MCF 10A (cell line): ENCODE measurements around the gene DHX35. TPM values are rescaled to one million over a fixed set of nuclear protein-coding genes. Genes with fewer than 3 reads are reported as not detected.
A peak's percentile ranks its signal among the peaks of the same experiment; 100 is the strongest.

Experiments
- BruUV-seq: library from RNA; stranded (reverse); fragments of 400-500 nt; replicated peaks from 2 replicates; lab custom pipeline; 2021; lab: Mats Ljungman, UMichigan
- CTCF ChIA-PET: fragments of 300-600 bp; sonication (Branson Sonifier 250); formaldehyde crosslinking; extraction: SDS; loops from one replicate; lab custom pipeline; 2021; ENCODE audit warnings: antibody characterized with exemption, inconsistent platforms; lab: Yijun Ruan, JAX
- POLR2A ChIA-PET: fragments of 300-600, 350-650 bp; sonication (Branson Sonifier 250); formaldehyde crosslinking; extraction: SDS; loops from one replicate; lab custom pipeline; 2020; ENCODE audit warnings: antibody characterized with exemption, inconsistent platforms; lab: Yijun Ruan, JAX
- DNase-seq: peaks from one replicate; pipeline ENCODE4 v3.0.0-alpha.2; 2018; ENCODE audit not compliant: unreplicated experiment
- H3K27ac Mint-ChIP-seq: one replicate; pipeline ENCODE4 v1.8.0; 2022; ENCODE audit warnings: mild to moderate bottlenecking, low read depth, mixed read lengths; ENCODE audit not compliant: unreplicated experiment
- H3K27me3 Mint-ChIP-seq: one replicate; pipeline ENCODE4 v1.8.0; 2022; ENCODE audit warnings: mixed read lengths; ENCODE audit not compliant: insufficient read depth, unreplicated experiment
- H3K36me3 Mint-ChIP-seq: one replicate; pipeline ENCODE4 v1.8.0; 2022; ENCODE audit warnings: mild to moderate bottlenecking, moderate library complexity, mixed read lengths; ENCODE audit not compliant: insufficient read depth, unreplicated experiment
- H3K4me1 Mint-ChIP-seq: one replicate; pipeline ENCODE4 v1.8.0; 2022; ENCODE audit warnings: mixed read lengths; ENCODE audit not compliant: insufficient read depth, unreplicated experiment
- H3K4me3 Mint-ChIP-seq: one replicate; pipeline ENCODE4 v1.8.0; 2022; ENCODE audit warnings: mild to moderate bottlenecking, moderate library complexity, mixed read lengths; ENCODE audit not compliant: unreplicated experiment
- H3K9me3 Mint-ChIP-seq: one replicate; pipeline ENCODE4 v1.8.0; 2022; ENCODE audit warnings: mixed read lengths; ENCODE audit not compliant: unreplicated experiment
- intact Hi-C: fragments of 100-400 bp; cut with micrococcal nuclease; formaldehyde crosslinking; loops from 2 replicates; pipeline ENCODE4 v1.14.1; 2022
- total RNA-seq: library from RNA; stranded (reverse); gene quantifications from 2 replicates; pipeline ENCODE4 v1.2.3, GENCODE V29; 2022
- TF ChIP-seq, protein P1 (sequence below): fragments of 200-600 bp; IDR thresholded peaks from one replicate; pipeline ENCODE4 v1.8.0; 2022; ENCODE audit warnings: antibody characterized with exemption, mild to moderate bottlenecking; ENCODE audit not compliant: unreplicated experiment

Gene DHX35
- total RNA-seq, 1 experiment from 2014 or later: 7.8 TPM

DNA sequence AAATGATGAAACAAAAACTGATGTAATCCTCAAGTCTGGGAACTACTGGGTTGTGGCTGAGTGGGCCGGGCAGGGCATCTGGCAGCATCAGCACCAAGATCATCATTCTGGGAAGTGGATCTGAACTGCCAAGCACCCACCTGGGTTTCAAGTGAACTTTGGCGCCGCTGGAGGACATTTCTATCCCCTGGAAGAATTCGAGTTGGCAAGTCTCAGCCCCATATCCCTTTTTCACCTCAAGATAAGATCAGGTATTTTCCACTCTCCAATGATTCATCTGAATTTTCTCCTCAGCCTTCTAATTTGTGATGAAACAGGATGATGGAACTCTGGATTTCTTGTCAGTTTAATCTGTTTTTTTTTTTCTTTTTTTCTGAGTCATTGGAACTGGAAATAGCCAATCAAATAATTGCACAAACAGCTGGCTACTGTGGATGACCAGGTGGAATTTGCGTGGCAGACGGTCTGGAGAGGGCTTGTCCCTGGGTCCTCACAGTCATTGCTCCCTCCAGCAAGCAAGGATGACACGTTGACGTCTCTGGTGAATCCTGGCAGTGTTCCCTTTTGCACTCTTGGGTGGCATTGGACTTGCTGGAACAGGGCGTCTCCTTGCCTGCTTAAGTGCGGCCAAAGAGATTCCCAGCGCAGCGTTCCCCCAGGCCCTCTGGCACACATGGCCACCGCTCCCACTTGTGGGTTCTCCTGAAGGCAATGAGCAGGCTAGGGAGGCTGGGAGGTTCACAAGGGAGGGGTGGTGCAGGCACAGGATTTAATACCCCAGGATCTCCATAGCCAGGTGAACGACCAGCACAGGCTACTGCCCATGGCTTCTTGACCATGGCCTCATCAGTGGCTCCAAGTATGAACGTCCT lies 80.4 kb downstream of the DHX35 start:
- TF ChIP-seq, protein P1, sequence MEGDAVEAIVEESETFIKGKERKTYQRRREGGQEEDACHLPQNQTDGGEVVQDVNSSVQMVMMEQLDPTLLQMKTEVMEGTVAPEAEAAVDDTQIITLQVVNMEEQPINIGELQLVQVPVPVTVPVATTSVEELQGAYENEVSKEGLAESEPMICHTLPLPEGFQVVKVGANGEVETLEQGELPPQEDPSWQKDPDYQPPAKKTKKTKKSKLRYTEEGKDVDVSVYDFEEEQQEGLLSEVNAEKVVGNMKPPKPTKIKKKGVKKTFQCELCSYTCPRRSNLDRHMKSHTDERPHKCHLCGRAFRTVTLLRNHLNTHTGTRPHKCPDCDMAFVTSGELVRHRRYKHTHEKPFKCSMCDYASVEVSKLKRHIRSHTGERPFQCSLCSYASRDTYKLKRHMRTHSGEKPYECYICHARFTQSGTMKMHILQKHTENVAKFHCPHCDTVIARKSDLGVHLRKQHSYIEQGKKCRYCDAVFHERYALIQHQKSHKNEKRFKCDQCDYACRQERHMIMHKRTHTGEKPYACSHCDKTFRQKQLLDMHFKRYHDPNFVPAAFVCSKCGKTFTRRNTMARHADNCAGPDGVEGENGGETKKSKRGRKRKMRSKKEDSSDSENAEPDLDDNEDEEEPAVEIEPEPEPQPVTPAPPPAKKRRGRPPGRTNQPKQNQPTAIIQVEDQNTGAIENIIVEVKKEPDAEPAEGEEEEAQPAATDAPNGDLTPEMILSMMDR: no peak
- intact Hi-C loops: loop anchor here (10.0 kb wide), 1 partner anchor 288 kb away; no protein-coding TSS in a partner anchor
- ChIA-PET CTCF (interaction anchor here (0.7 to 18.6 kb wide), 6 partner anchors 7 to 219 kb away, joined by 3 to 622 read pairs (median 6); no protein-coding TSS in a partner anchor), POLR2A (interaction anchor here (0.8 to 1.2 kb wide), 4 partner anchors 38 to 116 kb away, joined by 3 to 8 read pairs (median 4); partner anchors contain the start of gene FAM83D)
- Mint-ChIP-seq H3K27me3 (no peaks in the 10 kb centered on the region), H3K36me3 (peaks cover 37% of the 10 kb centered on the region), H3K4me3 (peak overlapping the region; percentile 17), H3K27ac (peak overlapping the region; percentile 87), H3K9me3 (no peaks in the 10 kb centered on the region), H3K4me1 (peaks cover 16% of the 10 kb centered on the region)
- no TSS peak for BruUV-seq
- DNase-seq: peak; percentile 81

DNA sequence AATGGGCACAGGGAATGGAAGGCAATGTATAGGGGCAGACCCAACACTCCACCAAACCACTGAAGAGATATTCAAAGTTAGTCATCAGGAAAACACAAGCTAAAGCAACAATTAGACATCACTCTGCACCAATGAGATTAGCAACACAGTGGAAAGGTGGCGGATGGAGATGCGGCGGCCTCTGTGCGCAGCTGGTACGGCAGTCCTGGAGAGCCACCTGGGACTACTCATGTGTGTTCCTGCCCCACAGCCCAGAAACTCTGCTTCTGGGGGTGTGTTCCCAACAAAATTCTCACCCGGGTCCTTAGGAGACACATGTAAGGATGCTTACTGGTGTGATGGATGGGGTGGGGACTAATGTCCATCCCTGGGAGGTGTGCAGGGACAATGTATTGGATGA lies 82.4 kb downstream of the DHX35 start:
- intact Hi-C loops: loop anchor here (10.0 kb wide), 1 partner anchor 290 kb away; no protein-coding TSS in a partner anchor
- TF ChIP-seq, protein P1: no peak
- peaks cover 17% of the 10 kb centered on the region for H3K4me1 Mint-ChIP-seq
- H3K9me3 Mint-ChIP-seq: no peaks in the 10 kb centered on the region
- no peaks in the 10 kb centered on the region for H3K27me3 Mint-ChIP-seq
- POLR2A ChIA-PET: no interaction called here
- no TSS peak for BruUV-seq
- no peak overlapping the region for H3K27ac Mint-ChIP-seq
- no peak overlapping the region for H3K4me3 Mint-ChIP-seq
- CTCF ChIA-PET: interaction anchor here (0.5 to 18.6 kb wide), 11 partner anchors 15 to 399 kb away, joined by 3 to 622 read pairs (median 3); partner anchors contain the start of gene DHX35
- DNase-seq: no peak
- peaks cover 20% of the 10 kb centered on the region for H3K36me3 Mint-ChIP-seq

DNA sequence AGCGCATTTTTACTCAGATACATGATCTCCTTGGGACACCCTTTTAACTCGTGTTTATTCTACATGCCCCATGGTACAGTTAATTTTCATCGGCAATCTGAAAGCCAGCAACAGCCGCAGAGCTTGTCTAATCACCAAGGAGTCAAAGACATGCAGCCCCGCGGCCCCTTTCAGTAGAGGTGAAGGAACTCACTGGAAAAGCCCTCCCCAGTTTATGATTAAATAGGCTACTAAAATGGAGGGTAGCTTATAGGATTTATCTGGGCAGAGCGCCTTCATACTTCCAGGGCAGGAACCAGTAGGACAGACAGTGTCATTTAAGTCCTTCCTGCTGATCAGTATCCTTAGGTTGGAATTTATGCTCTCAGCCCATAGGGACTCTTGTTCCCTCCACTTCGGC lies 83.5 kb downstream of the DHX35 start:
- TF ChIP-seq, protein P1: no peak
- H3K36me3 Mint-ChIP-seq: peaks cover 13% of the 10 kb centered on the region
- no peaks in the 10 kb centered on the region for H3K9me3 Mint-ChIP-seq
- H3K27ac Mint-ChIP-seq: no peak overlapping the region
- no peak for DNase-seq
- POLR2A ChIA-PET: interaction anchor here (1.2 kb wide), 1 partner anchor 297 kb away, joined by 3 read pairs; the partner anchor contains the start of gene ACTR5
- peaks cover 20% of the 10 kb centered on the region for H3K4me1 Mint-ChIP-seq
- H3K27me3 Mint-ChIP-seq: no peaks in the 10 kb centered on the region
- BruUV-seq: no TSS peak
- H3K4me3 Mint-ChIP-seq: no peak overlapping the region
- intact Hi-C loops: loop anchor here (10.0 kb wide), 1 partner anchor 291 kb away; no protein-coding TSS in a partner anchor
- CTCF ChIA-PET: interaction anchor here (0.6 to 18.6 kb wide), 15 partner anchors 11 to 1946 kb away, joined by 3 to 622 read pairs (median 3); partner anchors contain the start of gene DHX35
